Kidney (tissue), 14 donors: Measurements from ENCODE around the gene METRN. TPM values are rescaled to one million over a fixed set of nuclear protein-coding genes. Genes with fewer than 3 reads are reported as not detected.

Source experiments
- DNase-seq, 5 donors: peaks; one replicate each; pipeline ENCODE4 v3.0.0-alpha.2; 2013 to 2020
- FAIRE-seq: peaks from 2 replicates; lab custom pipeline; 2012; peaks lifted over from hg19 to GRCh38; lab: Jason Lieb, UNC
- H3K27ac ChIP-seq, 2 donors: one replicate each; pipeline ENCODE4 v1.7.0; 2013; ENCODE audit warnings: low read depth in 2 of 2, low read length in 2 of 2, inconsistent platforms in 1 of 2
- H3K27me3 ChIP-seq: one replicate; pipeline ENCODE4 v1.7.1; 2013; ENCODE audit warnings: low read length, inconsistent platforms; ENCODE audit not compliant: control insufficient read depth, insufficient read depth
- H3K36me3 ChIP-seq, 3 donors: one replicate each; pipeline versions ENCODE4 v1.7.0 to v1.7.1; 2013; ENCODE audit warnings: low read length in 3 of 3, control low read depth in 1 of 3, inconsistent platforms in 1 of 3; ENCODE audit not compliant: insufficient read depth in 3 of 3, control insufficient read depth in 2 of 3
- H3K4me1 ChIP-seq, 3 donors: one replicate each; pipeline versions ENCODE4 v1.7.0 to v1.7.1; 2013; ENCODE audit warnings: low read length in 3 of 3, inconsistent platforms in 1 of 3, low read depth in 1 of 3; ENCODE audit not compliant: control insufficient read depth in 2 of 3, insufficient read depth in 2 of 3
- H3K4me3 ChIP-seq, 3 donors: one replicate each; pipeline versions ENCODE4 v1.7.0 to v1.8.1; 2013; ENCODE audit warnings: low read length in 3 of 3, control low read depth in 1 of 3, inconsistent platforms in 1 of 3
- H3K9ac ChIP-seq, 3 donors: one replicate each; pipeline versions ENCODE4 v1.7.0 to v1.7.1; 2013; ENCODE audit warnings: low read length in 3 of 3, control low read depth in 1 of 3, inconsistent platforms in 1 of 3
- H3K9me3 ChIP-seq, 3 donors: one replicate each; pipeline versions ENCODE4 v1.7.0 to v1.7.1; 2013; ENCODE audit warnings: low read length in 3 of 3, control low read depth in 1 of 3, inconsistent platforms in 1 of 3; ENCODE audit not compliant: control insufficient read depth in 2 of 3, insufficient read depth in 1 of 3
- CTCF ChIP-seq: IDR thresholded peaks from 3 replicates; pipeline ENCODE4 v1.5.1; 2012; ENCODE audit warnings: mild to moderate bottlenecking, moderate library complexity, borderline replicate concordance; ENCODE audit not compliant: insufficient read depth; ENCODE audit errors: extremely low read depth
- intact Hi-C: fragments of 100-400 bp; cut with DNase I; formaldehyde crosslinking; loops from one replicate; pipeline ENCODE4 v1.11.1; 2022
- polyA plus RNA-seq: library from polyadenylated mRNA; stranded (reverse); fragments of 350-450 nt; fragmentation: Illumina TruSeq; extraction: RNeasy Lipid Tissue Mini Kit (QIAGEN cat#74804); gene quantifications from one replicate; pipeline ENCODE4 v1.2.3, GENCODE V29; 2014; ENCODE audit warnings: low read depth, low replicate concordance; ENCODE audit not compliant: insufficient read depth
- total RNA-seq: library from RNA; stranded (reverse); fragmentation: NEBNext Ultra II Directional; extraction: Animal tissue kit (Norgen Biotek cat#: 25700); gene quantifications from one replicate; pipeline ENCODE4 v1.2.1, GENCODE V29; 2021
- donor health status: control.
- donor health status: control.
- donor health status: control.
- donor health status: control.
- donor health status: control.
- donor health status: DM: yes; HTN: yes; CAD: no.
- donor health status: Normal renal cell carcinoma (clear cell type).

The METRN gene
- total and polyA plus RNA-seq, 2 donors from 2014 or later = 34.9 to 114 TPM

GRCh38 chr16:700684-701584, 14.0 kb upstream of the METRN start:
- H3K27ac ChIP-seq = no peak overlapping the region
- intact Hi-C loops = no loop called here
- no peak for TF ChIP-seq CTCF
- DNase-seq = peak in 3 of 5 donors; percentile 59 to 77 (median 71)
- no peaks in the 10 kb centered on the region for H3K9me3 ChIP-seq
- no peaks in the 10 kb centered on the region for H3K36me3 ChIP-seq
- H3K27me3 ChIP-seq = peaks cover 20% of the 10 kb centered on the region
- no peaks in the 10 kb centered on the region for H3K4me1 ChIP-seq
- H3K9ac ChIP-seq = no peak overlapping the region
- H3K4me3 ChIP-seq = no peak overlapping the region
- no peak for FAIRE-seq

- peaks cover 20% of the 10 kb centered on the region for H3K27me3 ChIP-seq
- H3K27ac ChIP-seq = no peak overlapping the region
- intact Hi-C loops = no loop called here
- TF ChIP-seq CTCF = no peak
- H3K9ac ChIP-seq = no peak overlapping the region
- H3K4me3 ChIP-seq = no peak overlapping the region
- no peak for FAIRE-seq
- no peak for DNase-seq
- no peaks in the 10 kb centered on the region for H3K36me3 ChIP-seq
- H3K4me1 ChIP-seq = no peaks in the 10 kb centered on the region
- H3K9me3 ChIP-seq = no peaks in the 10 kb centered on the region
These were observed 12.6 kb upstream of the METRN start for GRCh38 chr16:702341-702740.

- H3K36me3 ChIP-seq = no peaks in the 10 kb centered on the region
- intact Hi-C loops = no loop called here
- H3K9ac ChIP-seq = no peak overlapping the region
These were observed 11.5 kb upstream of the METRN start for GRCh38 chr16:703406-703805.

More at GRCh38 chr16:703406-703805, 11.5 kb upstream of the METRN start:
- Histone ChIP-seq H3K27ac (no peak overlapping the region), H3K4me1 (no peaks in the 10 kb centered on the region), H3K27me3 (peaks cover 25% of the 10 kb centered on the region), H3K4me3 (no peak overlapping the region), H3K9me3 (no peaks in the 10 kb centered on the region)
- FAIRE-seq (no peak), DNase-seq (no peak)
- no peak for TF ChIP-seq CTCF
